Activated CD4-positive, alpha-beta T cell treated with anti-CD3 and anti-CD28 coated beads, Interleukin-2, amount 10 ng/mL, durations not matched to agents 7 days and 5 days (primary cell): ENCODE data around the gene TIGD6. TPM values are rescaled to one million over a fixed set of nuclear protein-coding genes. Genes with fewer than 3 reads are reported as not detected.

Source experiments
- CTCF ChIA-PET: fragments of 350-600 bp; sonication (Branson Sonifier 250); formaldehyde crosslinking; loops from one replicate; lab custom pipeline; 2021; ENCODE audit warnings: antibody characterized with exemption; lab: Charles Lee
- POLR2A ChIA-PET: fragments of 350-600 bp; sonication (Branson Sonifier 250); formaldehyde crosslinking; loops from one replicate; lab custom pipeline; 2021; ENCODE audit warnings: antibody characterized with exemption; lab: Charles Lee
- DNase-seq: peaks from one replicate; pipeline ENCODE4 v3.0.0-alpha.2; 2020
- H3K27ac Mint-ChIP-seq: one replicate; pipeline ENCODE4 v1.8.0; 2021; ENCODE audit warnings: mild to moderate bottlenecking, moderate library complexity, mixed read lengths
- H3K27me3 Mint-ChIP-seq: one replicate; pipeline ENCODE4 v1.8.0; 2021; ENCODE audit warnings: mixed read lengths
- H3K36me3 Mint-ChIP-seq: one replicate; pipeline ENCODE4 v1.8.0; 2021; ENCODE audit warnings: low read depth, mixed read lengths
- H3K4me1 Mint-ChIP-seq: one replicate; pipeline ENCODE4 v1.8.0; 2021; ENCODE audit warnings: mixed read lengths
- H3K4me3 Mint-ChIP-seq: one replicate; pipeline ENCODE4 v1.8.0; 2021; ENCODE audit warnings: mild to moderate bottlenecking, moderate library complexity, mixed read lengths
- H3K9me3 Mint-ChIP-seq: one replicate; pipeline ENCODE4 v1.8.0; 2021; ENCODE audit warnings: mixed read lengths
- total RNA-seq, 2 experiments: library from RNA; stranded (reverse); gene quantifications; one replicate each; pipeline ENCODE4 v1.2.3, GENCODE V29; 2021

The TIGD6 gene
- total RNA-seq, 2 experiments from 2014 or later: 2.1 to 2.2 TPM

DNA sequence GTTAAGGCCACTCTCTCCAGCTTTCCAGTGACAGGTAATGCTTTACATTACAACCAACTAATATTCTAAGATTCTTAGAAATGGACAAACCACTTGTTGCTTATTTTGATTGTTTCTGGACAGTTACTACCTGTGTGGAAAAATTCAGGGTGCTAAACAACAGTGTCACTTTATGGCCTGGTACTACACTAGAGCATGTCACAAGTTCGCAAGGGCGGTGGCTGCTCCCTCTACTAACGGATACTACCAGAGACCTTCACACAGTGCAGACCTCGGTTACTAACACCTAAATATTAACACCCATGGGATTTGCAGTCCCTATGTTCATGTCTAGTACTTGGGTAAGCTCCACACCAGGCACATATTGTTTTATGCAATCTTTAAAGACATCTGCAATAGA, 13.5 kb upstream of the TIGD6 start:
- H3K4me3 Mint-ChIP-seq: no peak overlapping the region
- H3K27me3 Mint-ChIP-seq: no peaks in the 10 kb centered on the region
- no peak overlapping the region for H3K27ac Mint-ChIP-seq
- DNase-seq: no peak
- H3K36me3 Mint-ChIP-seq: peaks cover 87% of the 10 kb centered on the region
- H3K4me1 Mint-ChIP-seq: no peaks in the 10 kb centered on the region
- ChIA-PET POLR2A (no interaction called here), CTCF (no interaction called here)
- peaks cover 3% of the 10 kb centered on the region for H3K9me3 Mint-ChIP-seq

DNA sequence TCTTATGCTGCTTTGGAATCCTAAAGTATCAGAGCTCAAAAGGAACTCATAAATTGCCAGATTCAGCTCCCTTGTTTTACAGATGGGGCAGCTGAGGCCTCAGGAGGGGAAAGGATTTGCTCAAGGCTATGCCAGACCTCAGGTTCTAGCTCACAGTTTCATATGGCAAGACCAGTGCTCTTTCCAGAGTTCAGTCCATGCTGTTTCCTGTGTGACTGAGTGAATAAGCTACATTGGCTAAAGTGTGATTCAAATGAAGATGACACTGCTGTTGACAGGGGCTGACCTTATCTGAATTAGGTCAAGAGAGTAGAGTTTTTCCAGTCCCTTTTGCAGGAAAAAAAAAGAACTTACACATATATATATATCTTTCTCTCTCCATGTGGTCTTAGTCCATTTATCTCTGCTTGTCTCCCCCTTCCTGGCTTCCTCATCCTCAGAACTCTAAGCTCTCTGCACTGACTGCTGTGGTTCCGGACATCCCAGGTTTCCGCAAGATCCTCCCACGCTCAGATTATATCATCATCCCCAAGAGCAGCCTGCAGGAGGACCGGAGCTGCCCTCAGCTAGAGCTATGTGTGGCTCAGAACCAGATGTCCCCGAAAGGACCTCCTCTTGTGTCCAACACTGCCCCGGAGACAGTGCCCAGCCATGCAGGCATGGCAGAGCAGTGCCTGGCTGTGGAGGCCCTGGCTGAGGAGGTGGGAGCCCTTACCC, 9.4 kb upstream of the TIGD6 start:
- Mint-ChIP-seq H3K4me3 (no peak overlapping the region), H3K9me3 (peaks cover 3% of the 10 kb centered on the region), H3K4me1 (peaks cover 5% of the 10 kb centered on the region), H3K27me3 (no peaks in the 10 kb centered on the region), H3K27ac (no peak overlapping the region), H3K36me3 (peaks cover 70% of the 10 kb centered on the region)
- DNase-seq: no peak
- ChIA-PET POLR2A (interaction anchor here (0.7 kb wide), 1 partner anchor 10 kb away, joined by 3 read pairs; the partner anchor contains the start of gene TIGD6), CTCF (interaction anchor here (0.6 to 1.6 kb wide), 7 partner anchors 8 to 96 kb away, joined by 3 to 6 read pairs (median 3); partner anchors contain the start of genes HMGXB3 and TIGD6)

DNA sequence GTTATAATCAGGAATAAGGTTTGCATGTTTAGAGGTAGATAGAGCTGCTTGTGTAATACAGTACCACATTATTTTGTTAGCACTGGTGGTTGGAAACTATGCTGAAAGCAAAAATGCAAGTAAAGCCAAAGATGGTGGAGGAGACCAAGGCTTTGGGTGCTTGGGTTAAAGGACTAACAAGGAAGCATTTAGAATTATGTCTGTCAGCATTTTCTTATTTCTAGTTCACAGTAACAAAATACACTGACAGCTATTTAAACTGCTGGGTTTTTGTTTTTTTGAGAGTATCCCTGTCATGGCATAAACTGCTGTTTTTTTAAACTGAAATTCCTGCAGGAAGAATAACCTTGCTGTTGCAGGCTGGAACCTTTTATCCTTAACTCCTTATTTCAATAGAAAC, 6.6 kb upstream of the TIGD6 start:
- Mint-ChIP-seq H3K27me3 (no peaks in the 10 kb centered on the region), H3K9me3 (no peaks in the 10 kb centered on the region), H3K4me3 (no peak overlapping the region), H3K27ac (no peak overlapping the region), H3K36me3 (peaks cover 61% of the 10 kb centered on the region), H3K4me1 (peaks cover 28% of the 10 kb centered on the region)
- ChIA-PET CTCF (interaction anchor here (0.6 to 2.0 kb wide), 3 partner anchors 13 to 1234 kb away, joined by 3 to 5 read pairs (median 3); no protein-coding TSS in a partner anchor), POLR2A (interaction anchor here (0.6 kb wide), 1 partner anchor 1245 kb away, joined by 3 read pairs; no protein-coding TSS in a partner anchor)
- no peak for DNase-seq

DNA sequence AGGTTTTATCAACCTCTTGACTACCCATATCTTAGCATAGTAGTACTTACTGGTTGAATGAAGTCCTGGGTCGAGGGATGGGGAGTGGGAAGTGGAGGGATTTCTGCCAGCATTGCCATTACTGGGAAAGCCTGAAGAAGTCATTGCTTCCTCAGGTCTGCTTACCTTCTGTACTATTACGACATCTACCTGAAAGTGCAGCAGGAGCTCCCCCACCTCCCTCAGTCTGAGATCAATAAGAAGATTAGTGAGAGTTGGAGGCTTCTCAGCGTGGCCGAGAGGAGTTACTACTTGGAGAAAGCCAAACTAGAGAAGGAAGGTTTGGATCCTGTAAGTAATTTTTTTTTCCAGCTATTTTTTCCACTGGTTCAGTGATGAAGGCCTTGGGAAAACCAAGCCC, 5.9 kb upstream of the TIGD6 start:
- POLR2A ChIA-PET: no interaction called here
- Mint-ChIP-seq H3K4me3 (no peak overlapping the region), H3K36me3 (peaks cover 58% of the 10 kb centered on the region), H3K27ac (no peak overlapping the region), H3K4me1 (peaks cover 33% of the 10 kb centered on the region), H3K9me3 (no peaks in the 10 kb centered on the region), H3K27me3 (no peaks in the 10 kb centered on the region)
- DNase-seq: no peak
- CTCF ChIA-PET: interaction anchor here (0.9 to 1.9 kb wide), 7 partner anchors 9 to 131 kb away, joined by 3 to 9 read pairs (median 4); no protein-coding TSS in a partner anchor

DNA sequence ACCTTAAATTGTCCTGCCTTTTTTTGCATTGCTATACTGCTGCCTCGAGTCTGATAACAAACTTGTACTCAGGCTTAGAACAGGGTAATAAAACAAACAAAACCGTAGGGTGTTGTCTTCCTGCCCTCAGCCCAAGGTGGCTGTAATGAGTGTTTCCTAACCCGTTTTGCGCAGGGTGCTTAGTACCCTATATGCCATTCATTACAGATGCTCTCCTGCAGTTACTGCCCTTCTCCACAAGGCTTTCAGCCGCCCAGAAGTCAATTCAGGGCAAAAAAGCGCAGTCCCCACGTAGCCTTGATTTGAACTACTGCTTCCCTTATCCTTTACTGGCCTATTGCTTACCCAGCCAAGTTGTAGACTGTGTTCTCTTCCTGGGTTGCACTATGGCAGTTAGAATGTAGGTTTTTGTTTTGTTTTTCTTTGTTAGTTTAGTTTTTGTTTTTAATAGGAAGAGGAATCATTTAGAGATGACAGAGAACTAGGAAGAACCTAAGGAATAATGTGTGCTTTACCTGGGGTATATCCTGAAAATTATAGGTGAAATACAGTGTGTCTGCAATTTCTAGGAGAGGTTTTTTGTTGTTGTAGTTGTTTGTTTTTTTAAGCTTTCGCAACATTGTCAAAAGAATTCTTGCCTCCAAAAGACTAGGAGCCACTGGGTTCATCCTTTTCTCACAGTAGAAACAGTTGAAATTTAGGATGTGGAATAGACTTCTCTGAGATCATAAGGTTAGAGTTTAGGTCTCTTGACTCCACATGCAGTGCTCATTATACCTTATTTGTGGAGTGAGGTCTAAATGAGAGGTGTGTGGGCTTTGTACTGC, 1.4 kb upstream of the TIGD6 start:
- Mint-ChIP-seq H3K36me3 (peaks cover 34% of the 10 kb centered on the region), H3K9me3 (no peaks in the 10 kb centered on the region), H3K4me3 (peak overlapping the region; percentile 90), H3K4me1 (peaks cover 45% of the 10 kb centered on the region), H3K27ac (peak overlapping the region; percentile 96), H3K27me3 (no peaks in the 10 kb centered on the region)
- ChIA-PET CTCF (interaction anchor here (0.6 to 1.1 kb wide), 2 partner anchors 29 to 451 kb away, joined by 3 to 4 read pairs; no protein-coding TSS in a partner anchor), POLR2A (interaction anchor here (0.6 to 1.0 kb wide), 2 partner anchors 121 to 122 kb away, joined by 3 read pairs; no protein-coding TSS in a partner anchor)
- DNase-seq: peak; percentile 80

DNA sequence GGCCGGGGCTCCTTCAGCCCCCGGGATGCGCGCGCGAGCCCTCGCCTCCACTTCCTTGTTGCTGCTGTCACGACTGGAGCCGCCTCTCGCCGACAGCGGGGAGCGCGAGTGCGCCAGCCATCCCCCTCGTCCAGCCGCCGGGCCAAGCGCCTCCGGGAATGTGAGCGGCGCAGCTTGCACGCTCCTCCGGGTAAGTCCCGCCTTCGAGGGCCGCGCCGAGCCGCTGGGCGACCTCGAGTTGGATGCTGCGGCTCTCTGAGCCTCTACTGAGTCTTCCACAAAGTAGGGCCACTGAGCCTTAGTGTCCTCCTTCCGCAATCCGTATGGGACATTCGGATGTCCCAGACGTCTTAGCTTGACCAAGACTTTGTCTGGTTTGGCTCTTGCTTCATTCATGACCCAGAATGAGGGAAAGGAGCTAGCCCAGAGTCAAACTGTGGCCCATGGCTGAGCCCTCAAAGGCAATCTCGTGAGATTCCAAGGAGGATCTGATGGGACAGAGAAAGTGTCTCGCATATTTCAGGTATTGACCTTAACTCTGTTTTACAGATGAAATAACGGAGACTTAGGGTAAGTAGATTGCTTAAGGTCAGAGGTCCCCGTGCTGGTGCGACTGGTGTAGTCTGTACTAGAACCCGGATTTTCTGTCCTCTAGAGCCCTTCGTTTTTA, 671 bp upstream of the TIGD6 start:
- CTCF ChIA-PET: interaction anchor here (0.6 to 1.5 kb wide), 4 partner anchors 8 to 451 kb away, joined by 3 to 6 read pairs (median 4); no protein-coding TSS in a partner anchor
- POLR2A ChIA-PET: interaction anchor here (0.6 to 1.0 kb wide), 2 partner anchors 121 kb away, joined by 3 read pairs; no protein-coding TSS in a partner anchor
- peaks cover 45% of the 10 kb centered on the region for H3K4me1 Mint-ChIP-seq
- H3K27ac Mint-ChIP-seq: peak overlapping the region; percentile 96
- no peaks in the 10 kb centered on the region for H3K9me3 Mint-ChIP-seq
- peak overlapping the region; percentile 90 for H3K4me3 Mint-ChIP-seq
- DNase-seq: peak; percentile 40
- peaks cover 30% of the 10 kb centered on the region for H3K36me3 Mint-ChIP-seq
- H3K27me3 Mint-ChIP-seq: no peaks in the 10 kb centered on the region

DNA sequence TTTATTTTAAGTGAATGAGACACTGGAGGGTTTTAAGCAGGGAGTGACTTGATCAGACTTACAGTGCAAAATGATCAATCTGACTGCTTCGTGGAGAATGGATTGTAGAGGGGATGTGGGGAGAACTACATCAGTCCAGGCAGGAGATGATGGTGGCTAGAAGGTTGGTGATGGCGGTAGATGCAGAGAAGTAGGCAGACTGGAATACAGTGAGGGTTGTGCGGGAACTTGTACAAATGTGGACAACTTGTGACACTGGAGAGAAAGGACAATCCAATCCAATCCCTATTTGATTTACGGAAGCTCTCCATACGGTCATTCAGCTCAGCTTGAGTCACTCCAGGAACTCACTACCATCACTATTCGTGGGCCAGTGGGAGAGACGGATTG, 593 bp downstream of the TIGD6 start:
- peak overlapping the region; percentile 89 for H3K27ac Mint-ChIP-seq
- no peak for DNase-seq

DNA sequence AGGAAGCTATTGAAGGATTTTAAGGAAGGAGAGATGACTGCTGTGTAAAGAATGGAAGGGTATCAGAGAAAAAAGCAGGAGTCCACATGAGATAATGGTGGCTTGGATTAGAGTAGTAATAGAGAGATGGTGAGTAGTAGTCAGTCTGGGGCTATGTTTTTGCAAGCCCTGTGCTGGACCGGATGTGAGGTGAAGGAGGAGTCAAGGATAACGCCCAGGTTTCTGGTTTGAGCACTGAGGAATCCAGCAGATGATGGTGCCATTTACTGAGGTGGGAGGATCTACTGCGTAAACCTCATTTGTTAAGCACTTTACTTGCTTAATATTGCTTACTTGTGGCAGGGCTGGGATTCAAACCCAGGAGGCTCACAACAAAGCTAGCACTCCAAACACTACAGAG, 1.1 kb downstream of the TIGD6 start:
- no peaks in the 10 kb centered on the region for H3K9me3 Mint-ChIP-seq
- H3K27ac Mint-ChIP-seq: peak overlapping the region; percentile 89
- H3K4me1 Mint-ChIP-seq: peaks cover 39% of the 10 kb centered on the region
- ChIA-PET CTCF (interaction anchor here (1.0 kb wide), 1 partner anchor 24 kb away, joined by 3 read pairs; no protein-coding TSS in a partner anchor), POLR2A (interaction anchor here (1.0 kb wide), 1 partner anchor 10 kb away, joined by 3 read pairs; no protein-coding TSS in a partner anchor)
- H3K27me3 Mint-ChIP-seq: no peaks in the 10 kb centered on the region
- DNase-seq: no peak
- peak overlapping the region; percentile 90 for H3K4me3 Mint-ChIP-seq
- peaks cover 20% of the 10 kb centered on the region for H3K36me3 Mint-ChIP-seq

More for the DNA sequence above, 593 bp downstream of the TIGD6 start:
- ChIA-PET POLR2A (interaction anchor here (1.0 kb wide), 1 partner anchor 10 kb away, joined by 3 read pairs; no protein-coding TSS in a partner anchor), CTCF (interaction anchor here (1.0 to 1.5 kb wide), 4 partner anchors 10 to 326 kb away, joined by 3 to 6 read pairs (median 4); no protein-coding TSS in a partner anchor)
- peaks cover 25% of the 10 kb centered on the region for H3K36me3 Mint-ChIP-seq
- peak overlapping the region; percentile 90 for H3K4me3 Mint-ChIP-seq
- H3K9me3 Mint-ChIP-seq: no peaks in the 10 kb centered on the region
- no peaks in the 10 kb centered on the region for H3K27me3 Mint-ChIP-seq
- peaks cover 43% of the 10 kb centered on the region for H3K4me1 Mint-ChIP-seq

DNA sequence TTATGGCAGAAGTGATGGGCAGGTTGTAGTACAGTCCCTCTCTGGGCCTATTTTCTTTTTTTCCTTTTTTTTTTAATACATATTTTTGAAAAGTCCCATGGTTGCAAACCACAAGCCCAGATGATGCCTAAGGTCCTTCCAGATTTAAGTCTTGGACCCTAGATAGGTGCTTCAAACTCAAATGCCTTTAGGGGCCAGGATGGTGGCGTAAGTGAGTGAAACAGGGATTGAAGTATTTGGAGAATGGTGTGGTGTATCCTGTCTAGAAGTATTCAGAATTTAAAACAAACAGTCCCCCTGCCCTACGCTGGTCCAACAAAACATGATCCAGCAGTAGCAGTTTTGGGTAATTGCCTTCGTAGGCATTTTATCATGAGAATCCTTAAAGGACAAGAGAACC, 2.2 kb downstream of the TIGD6 start:
- peaks cover 12% of the 10 kb centered on the region for H3K36me3 Mint-ChIP-seq
- POLR2A ChIA-PET: no interaction called here
- no peak for DNase-seq
- no peak overlapping the region for H3K27ac Mint-ChIP-seq
- no peaks in the 10 kb centered on the region for H3K9me3 Mint-ChIP-seq
- peaks cover 32% of the 10 kb centered on the region for H3K4me1 Mint-ChIP-seq
- CTCF ChIA-PET: no interaction called here
- H3K4me3 Mint-ChIP-seq: no peak overlapping the region
- no peaks in the 10 kb centered on the region for H3K27me3 Mint-ChIP-seq

DNA sequence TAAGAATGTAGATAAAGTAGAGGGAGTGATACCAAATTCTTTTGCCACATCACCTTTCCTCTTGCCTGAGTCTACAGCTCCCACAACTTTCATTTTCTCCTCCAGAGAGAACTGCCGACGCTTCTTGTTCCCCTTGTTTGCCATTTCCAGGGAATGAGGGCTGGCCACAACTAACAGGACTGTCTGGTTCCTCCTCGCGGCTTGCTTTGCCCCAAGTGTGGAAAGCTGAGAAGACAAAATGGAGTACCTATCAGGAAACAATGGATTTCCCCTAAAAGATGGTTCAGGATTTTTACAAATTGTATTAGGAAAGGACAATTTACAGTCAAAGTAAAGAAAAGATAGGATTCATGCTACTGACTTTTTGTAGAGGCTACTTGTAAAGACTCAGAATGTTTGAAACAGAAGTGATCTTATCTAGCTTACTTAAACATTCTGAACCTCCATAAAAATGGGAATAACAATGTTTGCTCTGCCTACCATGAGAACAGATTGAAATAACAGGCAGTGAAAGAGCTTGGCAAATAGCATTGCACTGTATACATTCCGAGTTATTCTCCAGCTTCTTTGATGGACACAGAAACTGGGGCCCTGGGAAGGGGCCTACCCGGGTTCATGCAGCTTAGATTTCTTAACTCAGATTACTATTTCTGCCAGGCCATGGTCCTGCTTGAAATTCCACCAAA, 4.1 kb downstream of the TIGD6 start:
- H3K4me3 Mint-ChIP-seq: no peak overlapping the region
- H3K27ac Mint-ChIP-seq: no peak overlapping the region

DNA sequence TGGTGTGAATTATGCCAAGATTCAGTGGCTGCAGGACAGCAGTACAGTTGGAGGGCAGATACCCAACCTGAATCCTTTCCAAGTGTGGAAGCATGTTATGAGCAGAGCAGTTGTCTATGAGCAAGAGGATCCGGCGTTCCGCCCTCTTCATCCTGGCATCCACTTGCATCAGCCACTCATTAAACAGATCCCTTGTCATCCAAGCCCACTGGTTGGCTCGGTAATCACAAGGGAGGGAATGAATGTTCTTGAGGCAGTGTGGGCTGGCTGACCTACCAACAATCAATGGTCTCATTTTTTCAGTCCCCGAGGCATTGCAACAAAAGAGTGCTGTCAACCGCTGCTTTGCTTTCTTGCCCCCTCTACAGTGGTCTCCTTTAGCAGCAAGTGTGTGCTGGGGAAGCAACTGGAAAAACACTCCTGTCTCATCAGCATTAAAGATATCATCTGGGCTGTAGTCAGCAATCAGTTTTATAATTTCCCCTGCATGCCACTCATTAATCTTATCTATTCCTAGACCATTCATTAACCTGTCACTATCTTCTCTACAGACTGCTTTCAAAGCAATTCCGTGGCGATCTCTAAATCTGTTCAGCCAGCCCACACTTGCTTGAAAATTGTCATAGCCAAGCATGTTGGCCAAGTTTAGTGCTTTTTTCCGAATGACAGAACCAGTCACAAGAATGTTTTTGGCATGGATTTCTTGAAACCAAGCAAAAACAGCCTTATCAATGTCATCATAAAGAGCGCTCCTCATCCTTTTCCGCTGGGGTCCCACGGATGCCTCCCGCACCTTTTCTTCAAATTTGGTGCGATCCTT, 4.9 kb downstream of the TIGD6 start:
- Mint-ChIP-seq H3K4me1 (peaks cover 15% of the 10 kb centered on the region), H3K4me3 (no peak overlapping the region), H3K9me3 (no peaks in the 10 kb centered on the region), H3K36me3 (peaks cover 3% of the 10 kb centered on the region), H3K27me3 (no peaks in the 10 kb centered on the region), H3K27ac (no peak overlapping the region)
- CTCF ChIA-PET: interaction anchor here (1.4 to 5.9 kb wide), 4 partner anchors 33 to 161 kb away, joined by 3 to 59 read pairs (median 6); no protein-coding TSS in a partner anchor
- no peak for DNase-seq
- POLR2A ChIA-PET: no interaction called here

More for the DNA sequence above, 4.1 kb downstream of the TIGD6 start:
- POLR2A ChIA-PET: no interaction called here
- CTCF ChIA-PET: interaction anchor here (1.3 to 2.5 kb wide), 5 partner anchors 10 to 162 kb away, joined by 3 to 7 read pairs (median 5); no protein-coding TSS in a partner anchor
- DNase-seq: no peak
- Mint-ChIP-seq H3K36me3 (peaks cover 3% of the 10 kb centered on the region), H3K4me1 (peaks cover 15% of the 10 kb centered on the region), H3K27me3 (no peaks in the 10 kb centered on the region), H3K9me3 (no peaks in the 10 kb centered on the region)
